ENCODE results near the gene MED23.

DNA sequence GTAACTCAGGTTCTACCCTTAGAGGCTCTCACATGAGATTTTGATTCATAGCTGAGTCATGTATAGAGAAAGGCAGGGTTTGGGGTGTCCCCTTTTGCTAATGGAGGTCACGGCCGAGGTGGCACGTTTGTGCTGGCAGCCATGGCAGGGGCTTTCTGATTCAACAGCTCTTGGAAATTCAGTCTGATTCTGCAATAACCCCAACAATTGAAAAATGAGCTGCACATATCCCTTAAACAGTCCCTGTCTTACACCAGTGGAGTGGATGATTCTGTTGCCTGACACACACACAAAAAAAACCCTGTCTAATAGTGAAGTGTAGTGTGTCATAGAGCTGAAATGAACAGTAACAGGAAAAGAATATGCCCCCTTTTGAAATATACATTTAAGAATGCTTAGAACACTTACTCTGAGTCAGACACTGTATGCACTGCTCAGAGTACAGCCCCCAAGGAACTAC is 95.4 kb downstream of the MED23 start:
- TF ChIP-seq, protein P1, sequence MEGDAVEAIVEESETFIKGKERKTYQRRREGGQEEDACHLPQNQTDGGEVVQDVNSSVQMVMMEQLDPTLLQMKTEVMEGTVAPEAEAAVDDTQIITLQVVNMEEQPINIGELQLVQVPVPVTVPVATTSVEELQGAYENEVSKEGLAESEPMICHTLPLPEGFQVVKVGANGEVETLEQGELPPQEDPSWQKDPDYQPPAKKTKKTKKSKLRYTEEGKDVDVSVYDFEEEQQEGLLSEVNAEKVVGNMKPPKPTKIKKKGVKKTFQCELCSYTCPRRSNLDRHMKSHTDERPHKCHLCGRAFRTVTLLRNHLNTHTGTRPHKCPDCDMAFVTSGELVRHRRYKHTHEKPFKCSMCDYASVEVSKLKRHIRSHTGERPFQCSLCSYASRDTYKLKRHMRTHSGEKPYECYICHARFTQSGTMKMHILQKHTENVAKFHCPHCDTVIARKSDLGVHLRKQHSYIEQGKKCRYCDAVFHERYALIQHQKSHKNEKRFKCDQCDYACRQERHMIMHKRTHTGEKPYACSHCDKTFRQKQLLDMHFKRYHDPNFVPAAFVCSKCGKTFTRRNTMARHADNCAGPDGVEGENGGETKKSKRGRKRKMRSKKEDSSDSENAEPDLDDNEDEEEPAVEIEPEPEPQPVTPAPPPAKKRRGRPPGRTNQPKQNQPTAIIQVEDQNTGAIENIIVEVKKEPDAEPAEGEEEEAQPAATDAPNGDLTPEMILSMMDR (IDR thresholded peaks at IDR 0.05): no peak
- TF ChIP-seq POLR2AphosphoS5 (IDR thresholded peaks at IDR 0.05): no peak
